ENCODE results near the gene PSME3. TPM values are rescaled to one million over a fixed set of nuclear protein-coding genes. Genes with fewer than 3 reads are reported as not detected.
A peak's percentile ranks its signal among the peaks of the same experiment; 100 is the strongest.

The PSME3 gene
- total and polyA plus RNA-seq, 2 of the 13 experiments (the other 11 are each of a cell fraction or from before 2014, with no cell fraction given) = 66.3 to 135 TPM

GRCh38 chr17:42891539-42892152 lies 58.4 kb downstream of the PSME3 start (continued):
- no peak for TF ChIP-seq MLLT10 (CRISPR knock-in tag; IDR thresholded peaks at IDR 0.05)
- TF ChIP-seq KMT2B (CRISPR knock-in tag; IDR thresholded peaks at IDR 0.05) = peak; percentile 31; the same call in 1 of the 2 replicates
- TF ChIP-seq, protein P1, sequence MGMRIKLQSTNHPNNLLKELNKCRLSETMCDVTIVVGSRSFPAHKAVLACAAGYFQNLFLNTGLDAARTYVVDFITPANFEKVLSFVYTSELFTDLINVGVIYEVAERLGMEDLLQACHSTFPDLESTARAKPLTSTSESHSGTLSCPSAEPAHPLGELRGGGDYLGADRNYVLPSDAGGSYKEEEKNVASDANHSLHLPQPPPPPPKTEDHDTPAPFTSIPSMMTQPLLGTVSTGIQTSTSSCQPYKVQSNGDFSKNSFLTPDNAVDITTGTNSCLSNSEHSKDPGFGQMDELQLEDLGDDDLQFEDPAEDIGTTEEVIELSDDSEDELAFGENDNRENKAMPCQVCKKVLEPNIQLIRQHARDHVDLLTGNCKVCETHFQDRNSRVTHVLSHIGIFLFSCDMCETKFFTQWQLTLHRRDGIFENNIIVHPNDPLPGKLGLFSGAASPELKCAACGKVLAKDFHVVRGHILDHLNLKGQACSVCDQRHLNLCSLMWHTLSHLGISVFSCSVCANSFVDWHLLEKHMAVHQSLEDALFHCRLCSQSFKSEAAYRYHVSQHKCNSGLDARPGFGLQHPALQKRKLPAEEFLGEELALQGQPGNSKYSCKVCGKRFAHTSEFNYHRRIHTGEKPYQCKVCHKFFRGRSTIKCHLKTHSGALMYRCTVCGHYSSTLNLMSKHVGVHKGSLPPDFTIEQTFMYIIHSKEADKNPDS (CRISPR knock-in tag; IDR thresholded peaks at IDR 0.05) = no peak
- no peak for TF ChIP-seq ZBTB8A (CRISPR knock-in tag; IDR thresholded peaks at IDR 0.05; ENCODE audit: borderline replicate concordance, low read depth)
- no peak for TF ChIP-seq MTF1 (CRISPR knock-in tag; IDR thresholded peaks at IDR 0.05)
- TF ChIP-seq, protein P2, sequence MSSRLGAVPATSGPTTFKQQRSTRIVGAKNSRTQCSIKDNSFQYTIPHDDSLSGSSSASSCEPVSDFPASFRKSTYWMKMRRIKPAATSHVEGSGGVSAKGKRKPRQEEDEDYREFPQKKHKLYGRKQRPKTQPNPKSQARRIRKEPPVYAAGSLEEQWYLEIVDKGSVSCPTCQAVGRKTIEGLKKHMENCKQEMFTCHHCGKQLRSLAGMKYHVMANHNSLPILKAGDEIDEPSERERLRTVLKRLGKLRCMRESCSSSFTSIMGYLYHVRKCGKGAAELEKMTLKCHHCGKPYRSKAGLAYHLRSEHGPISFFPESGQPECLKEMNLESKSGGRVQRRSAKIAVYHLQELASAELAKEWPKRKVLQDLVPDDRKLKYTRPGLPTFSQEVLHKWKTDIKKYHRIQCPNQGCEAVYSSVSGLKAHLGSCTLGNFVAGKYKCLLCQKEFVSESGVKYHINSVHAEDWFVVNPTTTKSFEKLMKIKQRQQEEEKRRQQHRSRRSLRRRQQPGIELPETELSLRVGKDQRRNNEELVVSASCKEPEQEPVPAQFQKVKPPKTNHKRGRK (CRISPR knock-in tag; IDR thresholded peaks at IDR 0.05) = no peak
- TF ChIP-seq CBX1 (IDR thresholded peaks at IDR 0.05; ENCODE audit: low read depth) = no peak
- no peak for TF ChIP-seq RELA (CRISPR knock-in tag; IDR thresholded peaks at IDR 0.05)
- TF ChIP-seq MIER2 (CRISPR knock-in tag; IDR thresholded peaks at IDR 0.05) = no peak
- peak; percentile 30; the same call in 1 of the 2 replicates for TF ChIP-seq HDAC1 (CRISPR knock-in tag; IDR thresholded peaks at IDR 0.05)
- TF ChIP-seq, protein P3, sequence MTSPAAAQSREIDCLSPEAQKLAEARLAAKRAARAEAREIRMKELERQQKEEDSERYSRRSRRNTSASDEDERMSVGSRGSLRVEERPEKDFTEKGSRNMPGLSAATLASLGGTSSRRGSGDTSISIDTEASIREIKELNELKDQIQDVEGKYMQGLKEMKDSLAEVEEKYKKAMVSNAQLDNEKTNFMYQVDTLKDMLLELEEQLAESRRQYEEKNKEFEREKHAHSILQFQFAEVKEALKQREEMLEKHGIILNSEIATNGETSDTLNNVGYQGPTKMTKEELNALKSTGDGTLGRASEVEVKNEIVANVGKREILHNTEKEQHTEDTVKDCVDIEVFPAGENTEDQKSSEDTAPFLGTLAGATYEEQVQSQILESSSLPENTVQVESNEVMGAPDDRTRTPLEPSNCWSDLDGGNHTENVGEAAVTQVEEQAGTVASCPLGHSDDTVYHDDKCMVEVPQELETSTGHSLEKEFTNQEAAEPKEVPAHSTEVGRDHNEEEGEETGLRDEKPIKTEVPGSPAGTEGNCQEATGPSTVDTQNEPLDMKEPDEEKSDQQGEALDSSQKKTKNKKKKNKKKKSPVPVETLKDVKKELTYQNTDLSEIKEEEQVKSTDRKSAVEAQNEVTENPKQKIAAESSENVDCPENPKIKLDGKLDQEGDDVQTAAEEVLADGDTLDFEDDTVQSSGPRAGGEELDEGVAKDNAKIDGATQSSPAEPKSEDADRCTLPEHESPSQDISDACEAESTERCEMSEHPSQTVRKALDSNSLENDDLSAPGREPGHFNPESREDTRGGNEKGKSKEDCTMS (CRISPR knock-in tag; conservative IDR thresholded peaks at IDR 0.05) = no peak
- 0 out of 2 replicates have a peak, but pooled peaks have one; percentile 78 for TF ChIP-seq ZMAT3 (CRISPR knock-in tag; conservative IDR thresholded peaks at IDR 0.05)
- TF ChIP-seq NR3C1 (CRISPR knock-in tag; IDR thresholded peaks at IDR 0.05) = no peak
- TF ChIP-seq NFE2L2 (IDR thresholded peaks at IDR 0.05; ENCODE audit: low read length) = no peak
- TF ChIP-seq, protein P4, sequence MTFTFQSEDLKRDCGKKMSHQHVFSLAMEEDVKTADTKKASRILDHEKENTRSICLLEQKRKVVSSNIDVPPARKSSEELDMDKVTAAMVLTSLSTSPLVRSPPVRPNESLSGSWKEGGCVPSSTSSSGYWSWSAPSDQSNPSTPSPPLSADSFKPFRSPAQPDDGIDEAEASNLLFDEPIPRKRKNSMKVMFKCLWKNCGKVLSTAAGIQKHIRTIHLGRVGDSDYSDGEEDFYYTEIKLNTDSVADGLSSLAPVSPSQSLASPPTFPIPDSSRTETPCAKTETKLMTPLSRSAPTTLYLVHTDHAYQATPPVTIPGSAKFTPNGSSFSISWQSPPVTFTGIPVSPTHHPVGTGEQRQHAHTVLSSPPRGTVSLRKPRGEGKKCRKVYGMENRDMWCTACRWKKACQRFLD (CRISPR knock-in tag; IDR thresholded peaks at IDR 0.05; ENCODE audit: borderline replicate concordance) = no peak
- no peak for TF ChIP-seq MZF1 (CRISPR knock-in tag; IDR thresholded peaks at IDR 0.05; ENCODE audit: borderline replicate concordance)
- no peak; the same call in 1 of the 2 replicates for TF ChIP-seq SNAPC2 (CRISPR knock-in tag; IDR thresholded peaks at IDR 0.05)
- TF ChIP-seq TBL1XR1 (IDR thresholded peaks at IDR 0.05; ENCODE audit: borderline replicate concordance, low read length, partially characterized antibody) = no peak
- TF ChIP-seq ARNT (IDR thresholded peaks at IDR 0.05) = no peak
- TF ChIP-seq, protein P5, sequence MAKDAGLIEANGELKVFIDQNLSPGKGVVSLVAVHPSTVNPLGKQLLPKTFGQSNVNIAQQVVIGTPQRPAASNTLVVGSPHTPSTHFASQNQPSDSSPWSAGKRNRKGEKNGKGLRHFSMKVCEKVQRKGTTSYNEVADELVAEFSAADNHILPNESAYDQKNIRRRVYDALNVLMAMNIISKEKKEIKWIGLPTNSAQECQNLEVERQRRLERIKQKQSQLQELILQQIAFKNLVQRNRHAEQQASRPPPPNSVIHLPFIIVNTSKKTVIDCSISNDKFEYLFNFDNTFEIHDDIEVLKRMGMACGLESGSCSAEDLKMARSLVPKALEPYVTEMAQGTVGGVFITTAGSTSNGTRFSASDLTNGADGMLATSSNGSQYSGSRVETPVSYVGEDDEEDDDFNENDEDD (CRISPR knock-in tag; IDR thresholded peaks at IDR 0.05; ENCODE audit: borderline replicate concordance) = no peak
- TF ChIP-seq ZBTB7A (CRISPR knock-in tag; IDR thresholded peaks at IDR 0.05) = no peak
- peak; percentile 35; the same call in 1 of the 2 replicates for TF ChIP-seq ONECUT2 (CRISPR knock-in tag; IDR thresholded peaks at IDR 0.05)
- TF ChIP-seq KDM5A (IDR thresholded peaks at IDR 0.05; ENCODE audit: borderline replicate concordance, low read length) = no peak

All from HepG2 (cell line).